HFF-Myc (cell line): ENCODE data around the gene TTN.
"Not testable (repeated sequence)": the region's sequence is repeated elsewhere in the genome, so short reads cannot be mapped to it uniquely, and the experiment has no call there.

ENCODE experiments used
- DNase-seq: peaks from one replicate; pipeline ENCODE4 v3.0.0-alpha.2; 2011; ENCODE audit warnings: low read depth; ENCODE audit errors: extremely low read depth
- H3K4me3 ChIP-seq: replicated peaks from 2 replicates; pipeline ENCODE4 v1.5.1; 2011; ENCODE audit warnings: low read depth, mild to moderate bottlenecking, control low read depth, low read length
- TF ChIP-seq, protein P1 (sequence below): IDR thresholded peaks from 2 replicates; pipeline ENCODE4 v1.5.1; 2012; ENCODE audit warnings: mild to moderate bottlenecking, low read depth, low read length, control low read depth; ENCODE audit errors: missing control alignments

TTN gene

DNA sequence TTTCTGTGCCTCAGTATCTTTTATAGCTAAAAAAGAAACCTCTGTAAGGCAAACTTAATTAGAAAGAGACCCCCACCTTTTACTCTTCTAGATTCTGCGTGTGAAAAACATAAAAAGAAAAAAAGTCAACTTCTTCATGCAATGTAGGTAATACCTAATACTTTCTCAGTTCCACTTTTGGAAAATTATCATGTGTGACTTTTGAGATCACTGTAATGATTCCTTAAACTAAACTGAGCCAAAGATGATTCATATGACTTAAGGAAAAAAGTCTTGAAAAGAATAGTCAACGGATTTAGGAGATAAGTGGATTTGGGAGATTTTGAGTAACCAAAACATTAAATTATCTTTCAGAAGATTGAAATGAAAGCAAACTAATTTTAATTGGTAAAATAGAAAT lies 278.0 kb downstream of the TTN start:
- no peak for DNase-seq

DNA sequence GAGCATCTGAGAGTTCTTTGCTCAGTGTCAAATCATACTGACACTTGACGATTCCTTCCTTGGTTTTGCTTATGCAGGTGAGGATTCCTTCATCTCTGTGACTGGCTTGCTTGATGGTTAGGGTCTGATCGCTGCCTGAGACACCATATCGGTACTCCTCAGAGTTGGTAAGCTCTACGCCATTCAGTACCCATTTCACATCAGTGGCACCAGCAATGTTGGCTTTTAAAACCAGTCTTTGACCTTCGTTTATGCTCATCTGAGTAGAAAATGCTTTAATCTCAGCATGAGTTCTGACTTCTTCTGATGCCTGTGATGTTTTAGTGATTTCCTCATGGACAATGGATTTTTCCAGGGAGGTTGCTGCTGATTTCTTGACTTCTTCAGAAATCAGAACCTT lies 278.6 kb downstream of the TTN start:
- DNase-seq = no peak
- TF ChIP-seq, protein P1, sequence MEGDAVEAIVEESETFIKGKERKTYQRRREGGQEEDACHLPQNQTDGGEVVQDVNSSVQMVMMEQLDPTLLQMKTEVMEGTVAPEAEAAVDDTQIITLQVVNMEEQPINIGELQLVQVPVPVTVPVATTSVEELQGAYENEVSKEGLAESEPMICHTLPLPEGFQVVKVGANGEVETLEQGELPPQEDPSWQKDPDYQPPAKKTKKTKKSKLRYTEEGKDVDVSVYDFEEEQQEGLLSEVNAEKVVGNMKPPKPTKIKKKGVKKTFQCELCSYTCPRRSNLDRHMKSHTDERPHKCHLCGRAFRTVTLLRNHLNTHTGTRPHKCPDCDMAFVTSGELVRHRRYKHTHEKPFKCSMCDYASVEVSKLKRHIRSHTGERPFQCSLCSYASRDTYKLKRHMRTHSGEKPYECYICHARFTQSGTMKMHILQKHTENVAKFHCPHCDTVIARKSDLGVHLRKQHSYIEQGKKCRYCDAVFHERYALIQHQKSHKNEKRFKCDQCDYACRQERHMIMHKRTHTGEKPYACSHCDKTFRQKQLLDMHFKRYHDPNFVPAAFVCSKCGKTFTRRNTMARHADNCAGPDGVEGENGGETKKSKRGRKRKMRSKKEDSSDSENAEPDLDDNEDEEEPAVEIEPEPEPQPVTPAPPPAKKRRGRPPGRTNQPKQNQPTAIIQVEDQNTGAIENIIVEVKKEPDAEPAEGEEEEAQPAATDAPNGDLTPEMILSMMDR = no peak
- no peak overlapping the region for H3K4me3 ChIP-seq

More for the DNA sequence above, 278.0 kb downstream of the TTN start:
- TF ChIP-seq, protein P1 = no peak
- H3K4me3 ChIP-seq = no peak overlapping the region

DNA sequence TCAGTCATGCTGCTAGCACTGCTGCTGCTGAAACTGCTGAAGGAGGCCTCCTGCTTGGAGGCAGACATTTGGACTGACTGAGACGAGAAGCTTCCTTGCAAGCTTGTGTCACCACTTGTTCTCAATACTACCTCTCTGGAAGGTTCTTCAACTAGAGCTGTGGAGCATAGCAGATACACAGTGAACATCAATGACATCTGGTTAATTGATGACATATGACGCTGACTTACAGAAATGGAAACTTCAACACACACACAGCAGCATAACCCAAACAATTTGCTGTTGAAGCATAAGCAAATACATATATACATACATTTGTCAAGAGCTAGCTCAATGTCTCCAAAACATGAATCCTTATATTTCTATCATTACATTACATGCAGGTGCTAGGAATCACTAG lies 279.6 kb downstream of the TTN start:
- DNase-seq = no peak
- TF ChIP-seq, protein P1 = no peak
- no peak overlapping the region for H3K4me3 ChIP-seq

DNA sequence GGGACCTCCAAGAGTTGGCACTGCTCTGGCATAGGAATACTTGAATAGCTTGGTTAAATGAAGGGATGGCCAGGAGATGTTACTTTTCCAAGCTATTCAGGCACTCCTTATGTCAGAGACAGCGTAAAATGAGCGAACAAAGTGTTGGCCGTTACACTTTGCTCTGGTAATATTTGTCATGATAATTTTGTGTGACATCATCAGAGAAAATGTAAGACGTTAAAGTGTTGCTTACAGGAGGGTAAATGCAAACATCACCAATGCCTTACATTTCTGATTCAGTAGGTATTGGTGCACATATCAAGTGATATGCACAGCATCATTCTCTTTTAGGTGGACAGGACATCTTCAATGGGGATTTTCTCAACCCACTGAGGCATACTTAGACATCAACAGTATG lies 281.0 kb downstream of the TTN start:
- TF ChIP-seq, protein P1 = no peak
- no peak for DNase-seq
- H3K4me3 ChIP-seq = no peak overlapping the region

DNA sequence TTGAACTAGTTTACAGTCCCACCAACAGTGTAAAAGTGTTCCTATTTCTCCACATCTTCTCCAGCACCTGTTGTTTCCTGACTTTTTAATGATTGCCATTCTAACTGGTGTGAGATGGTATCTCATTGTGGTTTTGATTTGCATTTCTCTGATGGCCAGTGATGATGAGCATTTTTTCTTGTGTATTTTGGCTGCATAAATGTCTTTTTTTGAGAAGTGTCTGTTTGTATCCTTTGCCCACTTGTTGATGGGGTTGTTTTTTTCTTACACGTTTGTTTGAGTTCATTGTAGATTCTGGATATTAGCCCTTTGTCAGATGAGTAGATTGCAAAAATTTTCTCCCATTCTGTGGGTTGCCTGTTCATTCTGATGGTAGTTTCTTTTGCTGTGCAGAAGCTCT lies 281.8 kb downstream of the TTN start:
- not testable (repeated sequence) for DNase-seq, H3K4me3 ChIP-seq

DNA sequence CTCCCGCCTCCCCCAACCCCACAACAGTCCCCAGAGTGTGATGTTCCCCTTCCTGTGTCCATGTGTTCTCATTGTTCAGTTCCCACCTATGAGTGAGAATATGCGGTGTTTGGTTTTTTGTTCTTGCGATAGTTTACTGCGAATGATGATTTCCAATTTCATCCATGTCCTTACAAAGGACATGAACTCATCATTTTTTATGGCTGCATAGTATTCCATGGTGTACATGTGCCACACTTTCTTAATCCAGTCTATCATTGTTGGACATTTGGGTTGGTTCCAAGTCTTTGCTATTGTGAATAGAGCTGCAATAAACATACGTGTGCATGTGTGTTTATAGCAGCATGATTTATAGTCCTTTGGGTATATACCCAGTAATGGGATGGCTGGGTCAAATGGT lies 282.2 kb downstream of the TTN start:
- H3K4me3 ChIP-seq, DNase-seq: not testable (repeated sequence)

DNA sequence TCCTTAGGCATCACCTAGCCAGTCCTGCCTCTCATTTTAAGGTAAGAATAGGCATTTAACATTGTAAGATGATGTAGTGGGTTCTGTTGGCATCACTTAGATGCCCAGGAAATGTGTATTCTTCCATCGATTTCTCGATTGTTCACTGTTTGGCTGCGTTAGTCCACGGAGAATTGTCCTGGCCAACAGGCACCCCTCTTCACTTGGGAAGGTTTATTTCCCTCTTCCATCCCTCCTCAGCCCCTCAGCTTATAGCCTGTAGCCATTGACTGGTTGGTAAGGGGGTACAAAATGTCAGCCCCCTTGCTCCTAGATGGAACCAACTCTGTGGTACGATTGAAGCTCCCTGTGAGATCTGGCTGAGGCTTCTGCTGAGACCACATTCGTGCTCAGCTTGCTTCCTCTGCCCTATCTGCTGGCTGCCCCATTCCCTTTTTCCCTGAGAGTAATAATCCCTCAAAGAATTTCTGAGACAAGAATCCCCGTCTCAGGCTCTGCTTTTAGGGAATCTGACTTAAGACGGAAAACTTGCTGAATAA lies 283.6 kb downstream of the TTN start:
- H3K4me3 ChIP-seq = peak overlapping the region; percentile 75
- no peak for DNase-seq
- TF ChIP-seq, protein P1 = no peak

DNA sequence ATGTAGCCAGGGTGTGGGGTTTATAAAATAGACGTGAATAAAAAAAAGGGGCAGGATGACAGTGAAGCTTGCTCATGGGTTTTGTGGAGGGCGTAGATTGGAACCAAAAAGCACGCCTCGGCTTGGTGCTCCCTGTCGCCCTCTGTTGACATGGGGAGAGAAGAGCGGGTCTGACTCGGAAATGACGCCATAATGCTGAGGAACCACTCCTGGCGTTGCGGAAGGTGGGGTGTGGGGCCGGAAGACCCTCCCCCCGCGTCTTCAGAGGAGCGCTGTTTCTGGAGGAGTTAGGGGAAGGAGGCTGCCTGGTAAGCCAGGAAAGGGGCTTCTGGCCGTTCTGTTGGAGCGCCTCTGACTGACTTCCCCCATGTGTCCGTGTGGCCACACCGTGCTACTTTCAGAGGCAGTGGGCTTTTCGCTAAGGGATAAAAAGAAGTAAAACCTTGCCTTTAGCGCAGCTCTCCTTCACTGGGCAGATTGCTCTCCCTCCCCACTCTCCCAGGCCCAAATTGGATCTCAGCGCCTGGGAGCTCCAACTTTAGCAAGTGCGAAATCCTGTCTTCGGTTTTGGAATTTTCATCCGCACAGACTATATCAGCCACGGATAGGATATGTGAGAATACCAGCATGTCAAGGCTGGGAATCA lies 284.1 kb downstream of the TTN start:
- peak; percentile 60 for DNase-seq
- TF ChIP-seq, protein P1 = peak; percentile 79
- H3K4me3 ChIP-seq = peak overlapping the region; percentile 75
